ENCODE measurements around the gene SSPN.

GRCh38 chr12:26272851-26273250 is 77.5 kb downstream of the SSPN start:
- TF ChIP-seq EZH2 (optimal IDR thresholded peaks at IDR 0.05; ENCODE audit: low read depth, low read length) (no peak), EZH2phosphoT487 (IDR thresholded peaks at IDR 0.05; ENCODE audit: low read length) (no peak)
- TF ChIP-seq, protein P1, sequence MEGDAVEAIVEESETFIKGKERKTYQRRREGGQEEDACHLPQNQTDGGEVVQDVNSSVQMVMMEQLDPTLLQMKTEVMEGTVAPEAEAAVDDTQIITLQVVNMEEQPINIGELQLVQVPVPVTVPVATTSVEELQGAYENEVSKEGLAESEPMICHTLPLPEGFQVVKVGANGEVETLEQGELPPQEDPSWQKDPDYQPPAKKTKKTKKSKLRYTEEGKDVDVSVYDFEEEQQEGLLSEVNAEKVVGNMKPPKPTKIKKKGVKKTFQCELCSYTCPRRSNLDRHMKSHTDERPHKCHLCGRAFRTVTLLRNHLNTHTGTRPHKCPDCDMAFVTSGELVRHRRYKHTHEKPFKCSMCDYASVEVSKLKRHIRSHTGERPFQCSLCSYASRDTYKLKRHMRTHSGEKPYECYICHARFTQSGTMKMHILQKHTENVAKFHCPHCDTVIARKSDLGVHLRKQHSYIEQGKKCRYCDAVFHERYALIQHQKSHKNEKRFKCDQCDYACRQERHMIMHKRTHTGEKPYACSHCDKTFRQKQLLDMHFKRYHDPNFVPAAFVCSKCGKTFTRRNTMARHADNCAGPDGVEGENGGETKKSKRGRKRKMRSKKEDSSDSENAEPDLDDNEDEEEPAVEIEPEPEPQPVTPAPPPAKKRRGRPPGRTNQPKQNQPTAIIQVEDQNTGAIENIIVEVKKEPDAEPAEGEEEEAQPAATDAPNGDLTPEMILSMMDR (IDR thresholded peaks at IDR 0.05; ENCODE audit: low read length), result no peak
